ENCODE results near the gene DGCR8. TPM values are rescaled to one million over a fixed set of nuclear protein-coding genes. Genes with fewer than 3 reads are reported as not detected.

DGCR8 gene
- total RNA-seq, 6 experiments from 2014 or later = 11.4 to 27.2 (median 16.1) TPM

DNA sequence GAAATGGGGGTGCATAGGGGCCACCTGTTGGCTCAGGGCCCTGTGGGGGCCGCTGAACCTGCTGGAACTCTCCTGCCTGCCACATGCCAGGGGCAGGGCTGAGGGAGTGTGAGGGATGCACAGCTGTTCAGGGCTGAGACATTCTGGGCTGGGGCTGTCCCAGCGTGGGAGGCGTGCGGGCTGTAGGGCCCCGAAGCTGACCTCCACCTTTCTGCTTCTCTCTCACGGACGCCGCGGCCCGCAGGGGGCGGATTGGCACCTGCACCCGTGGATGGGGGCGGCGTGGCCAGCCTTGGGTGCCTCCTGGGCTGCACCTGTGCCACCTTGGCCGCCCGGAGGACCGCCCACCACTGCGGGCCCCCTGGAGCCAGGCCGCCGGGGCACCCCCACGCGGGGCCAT lies 66.7 kb downstream of the DGCR8 start:
- no peak for ATAC-seq
- no peak overlapping the region for H3K27ac ChIP-seq

GRCh38 chr22:20147237-20147988 lies 67.4 kb downstream of the DGCR8 start:
- 67% methylated on average over 5 of the region's 14 CpGs for WGBS (ENCODE audit: insufficient coverage, low coverage, low lambda C conversion rate, missing lambda C conversion rate)

More for the DNA sequence above, 66.7 kb downstream of the DGCR8 start:
- H3K9me3 ChIP-seq = no peaks in the 10 kb centered on the region
- DNase-seq = no peak
- no peak for TF ChIP-seq CTCF (IDR thresholded peaks at IDR 0.05)
- no peak for TF ChIP-seq POLR2A (IDR thresholded peaks at IDR 0.05)
- intact Hi-C loops (cut with DNase I) = no loop called here
- no CpG with 5 or more reads among the region's 22 CpGs for WGBS (ENCODE audit: insufficient coverage, low coverage, low lambda C conversion rate, missing lambda C conversion rate)
- no peaks in the 10 kb centered on the region for H3K4me1 ChIP-seq
- H3K36me3 ChIP-seq = no peaks in the 10 kb centered on the region
- H3K27me3 ChIP-seq = no peaks in the 10 kb centered on the region
- H3K4me3 ChIP-seq = no peak overlapping the region

DNA sequence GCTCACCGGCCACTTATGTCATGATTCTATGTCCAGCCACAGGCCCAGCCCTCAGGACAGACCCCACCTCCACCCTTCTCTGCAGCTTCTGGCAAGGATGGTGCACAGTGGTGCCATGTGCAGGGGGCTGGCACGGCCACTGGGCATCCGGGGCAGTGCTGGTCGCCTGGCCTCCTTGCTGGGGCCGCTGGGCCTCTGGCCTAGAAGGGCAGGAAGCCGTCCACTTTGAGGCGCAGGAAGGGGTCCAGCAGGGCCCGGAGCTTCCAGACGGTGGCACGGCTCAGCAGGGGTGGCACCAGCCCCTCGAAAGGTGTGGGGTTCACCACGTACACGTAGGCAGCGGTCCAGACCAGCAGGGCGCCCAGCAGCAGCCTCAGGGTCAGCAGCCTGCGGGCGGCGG lies 68.4 kb downstream of the DGCR8 start:
- H3K27me3 ChIP-seq = no peaks in the 10 kb centered on the region
- no CpG with 5 or more reads among the region's 18 CpGs for WGBS (ENCODE audit: insufficient coverage, low coverage, low lambda C conversion rate, missing lambda C conversion rate)
- no peak overlapping the region for H3K27ac ChIP-seq
- no peaks in the 10 kb centered on the region for H3K4me1 ChIP-seq
- H3K4me3 ChIP-seq = no peak overlapping the region
- H3K9me3 ChIP-seq = no peaks in the 10 kb centered on the region
- no peak for DNase-seq
- ATAC-seq = no peak
- TF ChIP-seq CTCF (IDR thresholded peaks at IDR 0.05) (no peak), POLR2A (IDR thresholded peaks at IDR 0.05) (no peak)
- no peaks in the 10 kb centered on the region for H3K36me3 ChIP-seq
- intact Hi-C loops (cut with DNase I) = no loop called here

More at GRCh38 chr22:20147237-20147988, 67.4 kb downstream of the DGCR8 start:
- H3K36me3 ChIP-seq = no peaks in the 10 kb centered on the region
- TF ChIP-seq POLR2A (IDR thresholded peaks at IDR 0.05) (no peak), CTCF (IDR thresholded peaks at IDR 0.05) (no peak)
- H3K4me3 ChIP-seq = no peak overlapping the region
- intact Hi-C loops (cut with DNase I) = no loop called here
- no peaks in the 10 kb centered on the region for H3K4me1 ChIP-seq
- no peaks in the 10 kb centered on the region for H3K9me3 ChIP-seq
- DNase-seq = no peak
- H3K27ac ChIP-seq = no peak overlapping the region
- no peak for ATAC-seq
- no peaks in the 10 kb centered on the region for H3K27me3 ChIP-seq

DNA sequence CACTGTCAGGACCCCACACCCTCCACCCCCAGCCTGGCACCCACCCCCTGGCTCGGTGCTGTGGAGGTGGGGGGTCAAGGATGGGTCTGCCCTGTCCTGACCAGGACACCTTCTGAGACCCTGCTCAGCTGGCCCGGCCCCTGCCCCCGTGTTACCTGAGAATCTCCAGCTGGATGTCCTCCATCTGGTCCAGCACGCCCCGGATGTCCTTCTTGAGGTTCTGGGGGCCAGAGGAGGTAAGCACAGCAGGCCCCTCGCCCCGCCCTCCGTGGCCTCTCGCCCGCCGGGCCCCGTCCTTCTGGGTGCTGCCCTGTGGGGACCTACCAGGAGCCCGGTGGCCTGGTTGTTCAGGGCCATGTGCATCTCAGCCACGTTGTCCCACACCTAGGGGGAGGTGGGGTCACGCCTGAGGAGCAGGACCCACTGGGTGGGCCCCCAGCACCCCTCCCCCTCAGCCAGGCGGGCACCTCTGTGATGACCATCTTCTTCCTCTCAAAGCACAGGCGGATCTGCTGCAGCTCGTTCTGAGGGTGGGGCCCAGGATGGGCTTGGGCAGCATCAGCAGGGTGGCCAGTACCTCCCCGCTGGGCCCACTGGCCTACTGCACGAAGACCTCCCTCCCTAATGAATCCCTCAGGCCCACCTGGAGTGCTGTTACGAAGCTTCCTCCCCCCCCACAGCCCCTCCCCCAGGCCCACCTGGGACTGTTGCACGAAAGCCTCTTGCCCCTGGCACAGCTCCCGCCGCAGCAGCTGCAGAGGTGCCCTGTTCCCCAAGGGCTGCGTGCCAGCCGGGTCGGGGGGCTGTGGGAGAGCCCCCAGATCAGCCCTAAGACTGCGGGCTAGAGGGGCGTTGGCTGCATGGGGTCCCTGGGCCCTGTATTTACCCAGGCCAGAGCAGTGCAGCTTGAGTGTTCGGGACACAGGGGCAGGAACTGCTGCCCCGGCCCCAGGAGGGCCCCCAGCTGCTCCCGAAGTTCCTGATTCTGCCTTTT lies 69.5 kb downstream of the DGCR8 start:
- DNase-seq = no peak
- H3K27me3 ChIP-seq = no peaks in the 10 kb centered on the region
- intact Hi-C loops (cut with DNase I) = no loop called here
- H3K36me3 ChIP-seq = no peaks in the 10 kb centered on the region
- H3K4me1 ChIP-seq = no peaks in the 10 kb centered on the region
- ATAC-seq = no peak
- WGBS (ENCODE audit: insufficient coverage, low coverage, low lambda C conversion rate, missing lambda C conversion rate) = no CpG with 5 or more reads among the region's 32 CpGs
- TF ChIP-seq CTCF (IDR thresholded peaks at IDR 0.05) (no peak), POLR2A (IDR thresholded peaks at IDR 0.05) (no peak)
- H3K9me3 ChIP-seq = no peaks in the 10 kb centered on the region
- no peak overlapping the region for H3K4me3 ChIP-seq
- no peak overlapping the region for H3K27ac ChIP-seq

Measured in right lobe of liver (tissue), 6 donors.